ENCODE measurements around the gene MYOG.

DNA sequence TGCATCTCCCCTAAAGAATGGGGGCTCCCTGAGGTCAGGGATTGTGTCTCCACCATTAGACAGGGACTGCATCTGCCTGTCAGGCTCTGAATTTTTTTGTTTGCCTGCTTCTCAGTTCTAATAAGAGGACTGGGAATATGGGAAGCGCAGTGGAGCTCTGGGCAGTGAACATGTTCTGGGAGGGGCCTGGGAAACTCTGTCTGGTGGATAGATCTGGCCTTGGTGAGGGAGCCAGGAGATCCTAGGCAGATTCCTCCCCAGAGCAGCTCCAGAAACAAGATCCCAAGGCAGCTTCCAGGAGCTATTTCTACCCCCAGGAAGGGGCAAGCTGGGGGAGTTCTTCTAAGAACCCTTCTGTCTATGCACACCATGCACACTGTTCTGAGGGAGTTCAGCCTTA, 12.6 kb upstream of the MYOG start:
- TF ChIP-seq, protein P1, sequence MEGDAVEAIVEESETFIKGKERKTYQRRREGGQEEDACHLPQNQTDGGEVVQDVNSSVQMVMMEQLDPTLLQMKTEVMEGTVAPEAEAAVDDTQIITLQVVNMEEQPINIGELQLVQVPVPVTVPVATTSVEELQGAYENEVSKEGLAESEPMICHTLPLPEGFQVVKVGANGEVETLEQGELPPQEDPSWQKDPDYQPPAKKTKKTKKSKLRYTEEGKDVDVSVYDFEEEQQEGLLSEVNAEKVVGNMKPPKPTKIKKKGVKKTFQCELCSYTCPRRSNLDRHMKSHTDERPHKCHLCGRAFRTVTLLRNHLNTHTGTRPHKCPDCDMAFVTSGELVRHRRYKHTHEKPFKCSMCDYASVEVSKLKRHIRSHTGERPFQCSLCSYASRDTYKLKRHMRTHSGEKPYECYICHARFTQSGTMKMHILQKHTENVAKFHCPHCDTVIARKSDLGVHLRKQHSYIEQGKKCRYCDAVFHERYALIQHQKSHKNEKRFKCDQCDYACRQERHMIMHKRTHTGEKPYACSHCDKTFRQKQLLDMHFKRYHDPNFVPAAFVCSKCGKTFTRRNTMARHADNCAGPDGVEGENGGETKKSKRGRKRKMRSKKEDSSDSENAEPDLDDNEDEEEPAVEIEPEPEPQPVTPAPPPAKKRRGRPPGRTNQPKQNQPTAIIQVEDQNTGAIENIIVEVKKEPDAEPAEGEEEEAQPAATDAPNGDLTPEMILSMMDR (IDR thresholded peaks at IDR 0.05) = no peak
- no peak for TF ChIP-seq POLR2A (IDR thresholded peaks at IDR 0.05)

Data from heart left ventricle (tissue), 13 donors.